Thoracic aorta (tissue), 2 donors: ENCODE results near the gene MYCT1. TPM values are rescaled to one million over a fixed set of nuclear protein-coding genes. Genes with fewer than 3 reads are reported as not detected.

Experiments
- ATAC-seq: fragments of 150-250 bp; one replicate; pipeline ENCODE4 v1.8.0; 2017; ENCODE audit warnings: low read depth; ENCODE audit not compliant: insufficient number of reproducible peaks, low FRiP score
- DNase-seq: peaks from one replicate; pipeline ENCODE4 v3.0.0-alpha.2; 2020; ENCODE audit warnings: low spot score
- H3K27ac ChIP-seq, 2 donors: fragments of 200-600 bp; sonication (generic); 1 replicate in 1 of 2; 2 replicates in 1 of 2; pipeline ENCODE4 v1.5.1; 2016; ENCODE audit warnings: mild to moderate bottlenecking in 2 of 2, moderate library complexity in 2 of 2
- H3K27me3 ChIP-seq: fragments of 200-600 bp; sonication (generic); replicated peaks from 2 replicates; pipeline ENCODE4 v1.6.0; 2016; ENCODE audit warnings: mild to moderate bottlenecking; ENCODE audit not compliant: insufficient read depth
- H3K36me3 ChIP-seq: fragments of 200-600 bp; sonication (generic); one replicate; pipeline ENCODE4 v1.5.1; 2016
- H3K4me1 ChIP-seq, 2 donors: fragments of 200-600 bp; sonication (generic); 1 replicate in 1 of 2; 2 replicates in 1 of 2; pipeline versions ENCODE4 v1.5.1 to v1.6.0; 2016; ENCODE audit warnings: low read depth in 2 of 2, mild to moderate bottlenecking in 1 of 2; ENCODE audit not compliant: control insufficient read depth in 1 of 2
- H3K4me3 ChIP-seq: fragments of 200-600 bp; sonication (generic); 2 replicates; pipeline ENCODE4 v1.5.1; 2016; ENCODE audit warnings: mild to moderate bottlenecking
- H3K9me3 ChIP-seq: fragments of 200-600 bp; sonication (generic); 2 replicates; pipeline ENCODE4 v1.5.1; 2016
- total RNA-seq, 2 donors: library from RNA; depleted of rRNA; stranded (reverse); fragments of >200 nt; gene quantifications; one replicate each; pipeline versions ENCODE4 v1.1.0 to v1.2.3, GENCODE V29; 2016
- TF ChIP-seq, protein P1 (sequence below): fragments of 200-600 bp; sonication (generic); IDR thresholded peaks from one replicate; pipeline ENCODE4 v1.5.1; 2019; ENCODE audit warnings: antibody characterized with exemption

MYCT1 gene
- total RNA-seq, 2 donors from 2014 or later = 7.2 to 14.7 TPM

GRCh38 chr6:152720974-152721373 is 23.3 kb downstream of the MYCT1 start:
- TF ChIP-seq, protein P1, sequence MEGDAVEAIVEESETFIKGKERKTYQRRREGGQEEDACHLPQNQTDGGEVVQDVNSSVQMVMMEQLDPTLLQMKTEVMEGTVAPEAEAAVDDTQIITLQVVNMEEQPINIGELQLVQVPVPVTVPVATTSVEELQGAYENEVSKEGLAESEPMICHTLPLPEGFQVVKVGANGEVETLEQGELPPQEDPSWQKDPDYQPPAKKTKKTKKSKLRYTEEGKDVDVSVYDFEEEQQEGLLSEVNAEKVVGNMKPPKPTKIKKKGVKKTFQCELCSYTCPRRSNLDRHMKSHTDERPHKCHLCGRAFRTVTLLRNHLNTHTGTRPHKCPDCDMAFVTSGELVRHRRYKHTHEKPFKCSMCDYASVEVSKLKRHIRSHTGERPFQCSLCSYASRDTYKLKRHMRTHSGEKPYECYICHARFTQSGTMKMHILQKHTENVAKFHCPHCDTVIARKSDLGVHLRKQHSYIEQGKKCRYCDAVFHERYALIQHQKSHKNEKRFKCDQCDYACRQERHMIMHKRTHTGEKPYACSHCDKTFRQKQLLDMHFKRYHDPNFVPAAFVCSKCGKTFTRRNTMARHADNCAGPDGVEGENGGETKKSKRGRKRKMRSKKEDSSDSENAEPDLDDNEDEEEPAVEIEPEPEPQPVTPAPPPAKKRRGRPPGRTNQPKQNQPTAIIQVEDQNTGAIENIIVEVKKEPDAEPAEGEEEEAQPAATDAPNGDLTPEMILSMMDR = no peak
- Histone ChIP-seq H3K27me3 (no peaks in the 10 kb centered on the region), H3K9me3 (no peaks in the 10 kb centered on the region), H3K36me3 (no peaks in the 10 kb centered on the region), H3K4me3 (no peak overlapping the region), H3K4me1 (no peaks in the 10 kb centered on the region), H3K27ac (no peak overlapping the region)
- DNase-seq (no peak), ATAC-seq (no peak)

DNA sequence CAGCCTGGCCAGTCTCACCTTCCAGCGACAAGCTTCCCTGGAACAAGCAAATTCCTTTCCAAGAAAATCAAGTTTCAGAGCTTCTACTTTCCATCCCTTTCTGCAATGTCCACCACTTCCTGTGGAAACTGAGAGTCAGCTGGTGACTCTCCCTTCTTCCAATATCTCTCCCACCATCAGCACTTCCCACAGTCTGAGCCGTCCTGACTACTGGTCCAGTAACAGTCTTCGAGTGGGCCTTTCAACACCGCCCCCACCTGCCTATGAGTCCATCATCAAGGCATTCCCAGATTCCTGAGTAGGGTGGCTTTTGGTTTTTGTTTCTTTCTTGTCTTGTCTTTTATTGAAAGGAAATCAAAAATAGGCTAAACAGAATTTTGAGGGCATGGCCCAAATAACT is 24.3 kb downstream of the MYCT1 start:
- no peaks in the 10 kb centered on the region for H3K4me1 ChIP-seq
- ATAC-seq = no peak
- TF ChIP-seq, protein P1 = no peak

GRCh38 chr6:152723398-152723797 is 25.7 kb downstream of the MYCT1 start:
- Histone ChIP-seq H3K4me1 (no peaks in the 10 kb centered on the region), H3K36me3 (no peaks in the 10 kb centered on the region), H3K9me3 (no peaks in the 10 kb centered on the region), H3K4me3 (no peak overlapping the region), H3K27ac (no peak overlapping the region), H3K27me3 (no peaks in the 10 kb centered on the region)
- DNase-seq (no peak), ATAC-seq (no peak)
- TF ChIP-seq, protein P1 = no peak

More for the DNA sequence above, 24.3 kb downstream of the MYCT1 start:
- DNase-seq = no peak
- H3K27me3 ChIP-seq = no peaks in the 10 kb centered on the region
- H3K27ac ChIP-seq = no peak overlapping the region
- H3K36me3 ChIP-seq = no peaks in the 10 kb centered on the region
- H3K4me3 ChIP-seq = no peak overlapping the region
- H3K9me3 ChIP-seq = no peaks in the 10 kb centered on the region

- no peaks in the 10 kb centered on the region for H3K27me3 ChIP-seq
- TF ChIP-seq, protein P1 = no peak
- no peak overlapping the region for H3K27ac ChIP-seq
- no peak overlapping the region for H3K4me3 ChIP-seq
- DNase-seq (no peak), ATAC-seq (no peak)
- no peaks in the 10 kb centered on the region for H3K4me1 ChIP-seq
- no peaks in the 10 kb centered on the region for H3K36me3 ChIP-seq
- H3K9me3 ChIP-seq = no peaks in the 10 kb centered on the region
These were observed 28.6 kb downstream of the MYCT1 start for GRCh38 chr6:152726313-152726712.

GRCh38 chr6:152727507-152727906 is 29.8 kb downstream of the MYCT1 start:
- DNase-seq (no peak), ATAC-seq (no peak)
- Histone ChIP-seq H3K27me3 (no peaks in the 10 kb centered on the region), H3K4me1 (no peaks in the 10 kb centered on the region), H3K9me3 (no peaks in the 10 kb centered on the region), H3K4me3 (no peak overlapping the region), H3K36me3 (no peaks in the 10 kb centered on the region), H3K27ac (no peak overlapping the region)
- TF ChIP-seq, protein P1 = no peak
